Measurements from ENCODE around the gene ANKS1B.

The ANKS1B gene

DNA sequence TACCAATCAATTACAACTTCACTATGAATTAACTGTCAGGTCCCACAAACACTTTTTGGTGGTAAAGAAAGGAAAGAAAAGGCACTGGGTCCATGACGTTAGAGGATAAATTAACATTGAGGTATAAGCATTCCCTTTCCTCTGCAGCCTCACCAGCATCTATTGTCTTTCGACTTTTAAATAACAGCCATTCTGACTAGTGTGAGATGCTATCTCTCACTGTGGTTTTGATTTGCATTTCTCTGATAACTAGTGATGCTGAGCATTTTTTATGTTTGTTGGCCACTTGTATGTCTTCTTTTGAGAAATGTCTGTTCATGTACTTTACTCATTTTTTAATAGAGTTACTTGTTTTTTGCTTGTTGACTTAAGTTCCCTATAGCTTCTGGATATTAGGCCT lies 9.4 kb downstream of the ANKS1B start:
- H3K36me3 ChIP-seq (ENCODE audit: insufficient read depth, low read length) = no peaks in the 10 kb centered on the region
- H3K27me3 ChIP-seq (ENCODE audit: insufficient read depth, low read length, poor library complexity, severe bottlenecking) = no peaks in the 10 kb centered on the region
- no peak for TF ChIP-seq EZH2phosphoT487 (IDR thresholded peaks at IDR 0.05; ENCODE audit: borderline replicate concordance)
- TF ChIP-seq, protein P1, sequence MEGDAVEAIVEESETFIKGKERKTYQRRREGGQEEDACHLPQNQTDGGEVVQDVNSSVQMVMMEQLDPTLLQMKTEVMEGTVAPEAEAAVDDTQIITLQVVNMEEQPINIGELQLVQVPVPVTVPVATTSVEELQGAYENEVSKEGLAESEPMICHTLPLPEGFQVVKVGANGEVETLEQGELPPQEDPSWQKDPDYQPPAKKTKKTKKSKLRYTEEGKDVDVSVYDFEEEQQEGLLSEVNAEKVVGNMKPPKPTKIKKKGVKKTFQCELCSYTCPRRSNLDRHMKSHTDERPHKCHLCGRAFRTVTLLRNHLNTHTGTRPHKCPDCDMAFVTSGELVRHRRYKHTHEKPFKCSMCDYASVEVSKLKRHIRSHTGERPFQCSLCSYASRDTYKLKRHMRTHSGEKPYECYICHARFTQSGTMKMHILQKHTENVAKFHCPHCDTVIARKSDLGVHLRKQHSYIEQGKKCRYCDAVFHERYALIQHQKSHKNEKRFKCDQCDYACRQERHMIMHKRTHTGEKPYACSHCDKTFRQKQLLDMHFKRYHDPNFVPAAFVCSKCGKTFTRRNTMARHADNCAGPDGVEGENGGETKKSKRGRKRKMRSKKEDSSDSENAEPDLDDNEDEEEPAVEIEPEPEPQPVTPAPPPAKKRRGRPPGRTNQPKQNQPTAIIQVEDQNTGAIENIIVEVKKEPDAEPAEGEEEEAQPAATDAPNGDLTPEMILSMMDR (conservative IDR thresholded peaks at IDR 0.05; ENCODE audit: low read length) = no peak
- H4K20me1 ChIP-seq (ENCODE audit: insufficient read depth, low read length, poor library complexity, severe bottlenecking) = no peaks in the 10 kb centered on the region
- H3K9me2 ChIP-seq (replicated peaks; ENCODE audit: low read depth, low read length) = no peaks in the 10 kb centered on the region
- no peak overlapping the region for H3K4me2 ChIP-seq (ENCODE audit: low read depth, low read length, poor library complexity, severe bottlenecking)
- H3F3A ChIP-seq (ENCODE audit: low read depth) = no peaks in the 10 kb centered on the region
- no peaks in the 10 kb centered on the region for H3K9me3 ChIP-seq (ENCODE audit: insufficient read depth, low read depth, low read length)
- H3K9ac ChIP-seq (ENCODE audit: low read depth, low read length, poor library complexity, severe bottlenecking) = no peak overlapping the region
- H3K4me3 ChIP-seq (ENCODE audit: low read length, poor library complexity, severe bottlenecking) = no peak overlapping the region
- H3K79me2 ChIP-seq (ENCODE audit: insufficient read depth, low read length) = no peaks in the 10 kb centered on the region
- H2AFZ ChIP-seq (ENCODE audit: low read length) = no peak overlapping the region
- H3K4me1 ChIP-seq (ENCODE audit: insufficient read depth, low read length, poor library complexity, severe bottlenecking) = no peaks in the 10 kb centered on the region

DNA sequence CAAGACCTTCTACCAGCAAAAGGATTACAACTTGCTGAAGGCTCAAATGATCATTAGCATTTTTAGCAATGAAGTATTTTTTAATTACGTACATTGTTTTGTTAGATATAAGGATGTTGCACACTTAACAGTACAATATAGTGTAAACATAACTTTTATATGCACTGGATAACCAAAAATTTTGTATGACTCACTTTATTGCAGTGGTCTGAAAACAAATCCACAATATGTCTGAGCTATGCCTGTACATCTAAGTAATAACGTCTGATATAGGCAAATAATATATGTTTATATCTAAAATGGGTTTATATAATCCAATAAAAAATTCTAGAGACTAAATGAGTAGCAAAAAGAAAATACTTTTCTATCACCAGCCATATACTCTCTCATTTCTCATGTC lies 10.6 kb downstream of the ANKS1B start:
- no peaks in the 10 kb centered on the region for H3K36me3 ChIP-seq (ENCODE audit: insufficient read depth, low read length)
- H3K9ac ChIP-seq (ENCODE audit: low read depth, low read length, poor library complexity, severe bottlenecking) = no peak overlapping the region
- no peak overlapping the region for H2AFZ ChIP-seq (ENCODE audit: low read length)
- H3K9me3 ChIP-seq (ENCODE audit: insufficient read depth, low read depth, low read length) = no peaks in the 10 kb centered on the region
- H3K4me2 ChIP-seq (ENCODE audit: low read depth, low read length, poor library complexity, severe bottlenecking) = no peak overlapping the region
- no peaks in the 10 kb centered on the region for H3F3A ChIP-seq (ENCODE audit: low read depth)
- no peaks in the 10 kb centered on the region for H4K20me1 ChIP-seq (ENCODE audit: insufficient read depth, low read length, poor library complexity, severe bottlenecking)
- no peaks in the 10 kb centered on the region for H3K79me2 ChIP-seq (ENCODE audit: insufficient read depth, low read length)
- H3K4me1 ChIP-seq (ENCODE audit: insufficient read depth, low read length, poor library complexity, severe bottlenecking) = no peaks in the 10 kb centered on the region
- no peaks in the 10 kb centered on the region for H3K9me2 ChIP-seq (replicated peaks; ENCODE audit: low read depth, low read length)
- TF ChIP-seq, protein P1 (conservative IDR thresholded peaks at IDR 0.05; ENCODE audit: low read length) = no peak
- no peak for TF ChIP-seq EZH2phosphoT487 (IDR thresholded peaks at IDR 0.05; ENCODE audit: borderline replicate concordance)
- no peaks in the 10 kb centered on the region for H3K27me3 ChIP-seq (ENCODE audit: insufficient read depth, low read length, poor library complexity, severe bottlenecking)
- no peak overlapping the region for H3K4me3 ChIP-seq (ENCODE audit: low read length, poor library complexity, severe bottlenecking)

DNA sequence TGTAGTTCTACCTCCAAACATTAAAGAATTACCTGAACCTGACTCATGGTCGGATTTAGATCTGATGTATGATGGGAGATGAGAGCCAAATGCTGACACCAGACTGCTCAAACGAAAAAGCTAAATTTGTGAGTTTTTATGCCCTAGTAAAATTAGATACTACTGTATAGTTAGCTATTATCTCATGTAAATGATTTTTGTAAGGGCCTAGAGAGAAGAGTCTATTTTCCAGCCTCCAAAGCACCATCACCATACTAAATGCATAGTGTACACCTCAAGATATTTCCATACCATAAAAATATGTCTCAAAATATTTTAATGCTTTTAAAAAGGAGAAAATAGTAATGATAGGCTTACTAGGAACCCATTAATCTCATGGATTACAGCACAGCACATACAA lies 18.3 kb downstream of the ANKS1B start:
- Histone ChIP-seq H3F3A (ENCODE audit: low read depth) (no peaks in the 10 kb centered on the region), H3K9ac (ENCODE audit: low read depth, low read length, poor library complexity, severe bottlenecking) (no peak overlapping the region), H4K20me1 (ENCODE audit: insufficient read depth, low read length, poor library complexity, severe bottlenecking) (no peaks in the 10 kb centered on the region), H3K4me3 (ENCODE audit: low read length, poor library complexity, severe bottlenecking) (no peak overlapping the region), H3K79me2 (ENCODE audit: insufficient read depth, low read length) (no peaks in the 10 kb centered on the region), H3K36me3 (ENCODE audit: insufficient read depth, low read length) (no peaks in the 10 kb centered on the region), H3K9me3 (ENCODE audit: insufficient read depth, low read depth, low read length) (no peaks in the 10 kb centered on the region), H3K4me2 (ENCODE audit: low read depth, low read length, poor library complexity, severe bottlenecking) (no peak overlapping the region), H2AFZ (ENCODE audit: low read length) (no peak overlapping the region), H3K9me2 (replicated peaks; ENCODE audit: low read depth, low read length) (no peaks in the 10 kb centered on the region), H3K27me3 (ENCODE audit: insufficient read depth, low read length, poor library complexity, severe bottlenecking) (no peaks in the 10 kb centered on the region), H3K4me1 (ENCODE audit: insufficient read depth, low read length, poor library complexity, severe bottlenecking) (no peaks in the 10 kb centered on the region)
- no peak for TF ChIP-seq EZH2phosphoT487 (IDR thresholded peaks at IDR 0.05; ENCODE audit: borderline replicate concordance)

DNA sequence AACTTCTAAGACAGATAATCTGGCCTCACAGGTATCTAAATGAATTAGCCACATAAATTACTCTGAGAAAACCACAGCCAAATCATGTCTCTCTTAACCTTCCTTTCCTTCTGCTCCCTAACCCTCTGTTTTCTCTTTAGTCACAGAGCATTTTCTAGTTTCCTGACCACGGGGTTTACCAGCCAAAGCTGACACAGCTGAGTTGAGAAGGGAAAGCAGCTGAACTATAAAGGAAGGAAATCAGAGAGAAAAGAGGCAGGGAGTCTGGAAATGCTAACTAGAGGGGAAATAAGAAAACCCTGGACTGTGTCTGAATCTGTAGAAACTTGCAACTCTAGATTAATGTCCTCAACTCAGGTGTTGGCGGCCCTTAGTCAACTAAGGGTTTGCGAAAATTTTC lies 24.4 kb downstream of the ANKS1B start:
- no peak overlapping the region for H3K9ac ChIP-seq (ENCODE audit: low read depth, low read length, poor library complexity, severe bottlenecking)

More for the DNA sequence above, 24.4 kb downstream of the ANKS1B start:
- Histone ChIP-seq H3K4me2 (ENCODE audit: low read depth, low read length, poor library complexity, severe bottlenecking) (no peak overlapping the region), H3K4me3 (ENCODE audit: low read length, poor library complexity, severe bottlenecking) (no peak overlapping the region), H3K9me2 (replicated peaks; ENCODE audit: low read depth, low read length) (no peaks in the 10 kb centered on the region), H3K27me3 (ENCODE audit: insufficient read depth, low read length, poor library complexity, severe bottlenecking) (no peaks in the 10 kb centered on the region), H3K9me3 (ENCODE audit: insufficient read depth, low read depth, low read length) (no peaks in the 10 kb centered on the region), H2AFZ (ENCODE audit: low read length) (no peak overlapping the region), H3K4me1 (ENCODE audit: insufficient read depth, low read length, poor library complexity, severe bottlenecking) (no peaks in the 10 kb centered on the region), H4K20me1 (ENCODE audit: insufficient read depth, low read length, poor library complexity, severe bottlenecking) (no peaks in the 10 kb centered on the region), H3K79me2 (ENCODE audit: insufficient read depth, low read length) (no peaks in the 10 kb centered on the region), H3F3A (ENCODE audit: low read depth) (no peaks in the 10 kb centered on the region), H3K36me3 (ENCODE audit: insufficient read depth, low read length) (no peaks in the 10 kb centered on the region)
- no peak for TF ChIP-seq EZH2phosphoT487 (IDR thresholded peaks at IDR 0.05; ENCODE audit: borderline replicate concordance)
- TF ChIP-seq, protein P1 (conservative IDR thresholded peaks at IDR 0.05; ENCODE audit: low read length) = no peak
